ENCODE measurements around the gene ASAP2. TPM values are rescaled to one million over a fixed set of nuclear protein-coding genes. Genes with fewer than 3 reads are reported as not detected.

Gene ASAP2
- total RNA-seq, 1 experiment from 2014 or later = 12.6 TPM

DNA sequence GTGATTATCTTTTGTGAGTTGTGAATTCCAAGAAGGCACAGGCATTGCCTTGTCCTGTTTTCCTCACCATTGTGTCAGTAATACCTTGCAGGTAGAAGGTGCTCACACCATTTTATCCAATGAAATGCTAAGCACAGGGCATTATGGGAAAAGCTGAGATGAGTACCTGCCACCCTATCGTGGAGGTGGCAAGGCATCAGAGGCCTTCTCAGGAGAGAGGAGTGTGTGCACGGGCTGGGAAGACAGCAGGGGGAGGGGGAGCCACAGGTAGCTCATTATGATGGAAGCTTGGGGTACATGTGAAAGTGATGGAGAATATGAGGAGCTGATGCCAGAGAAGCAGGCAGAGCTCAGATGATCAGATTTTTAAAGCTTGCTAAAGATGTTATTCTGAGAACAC is 69.5 kb downstream of the ASAP2 start:
- no CpG with 5 or more reads among the region's 2 CpGs for WGBS (ENCODE audit: extremely low coverage, insufficient read length, low lambda C conversion rate)
- no peak overlapping the region for H2BK20ac ChIP-seq (ENCODE audit: low read depth, low read length, poor library complexity, severe bottlenecking)
- H3K4me1 ChIP-seq (ENCODE audit: insufficient read depth, low read length) = peaks cover 7% of the 10 kb centered on the region; the same call in 1 of the 2 replicates
- H4K20me1 ChIP-seq (ENCODE audit: control insufficient read depth, insufficient read depth, insufficient read length) = no peaks in the 10 kb centered on the region
- H3K79me1 ChIP-seq (ENCODE audit: insufficient read depth, low read depth, low read length, poor library complexity, severe bottlenecking) = no peaks in the 10 kb centered on the region
- Mint-ChIP-seq H3K4me1 (peaks cover 28 to 33% of the 10 kb centered on the region in 2 experiments), H3K27me3 (ENCODE audit: low read depth) (no peaks in the 10 kb centered on the region; the same call in none of the 2 replicates), H3K27ac (peak overlapping the region in 1 of 3 experiments; percentile 25; a peak in 3 of 7 replicates), H3K4me3 (no peak overlapping the region), H3K36me3 (ENCODE audit: insufficient read depth in 1 of 3, low read depth in 3 of 3) (peaks cover 0 to 15% (median 4%) of the 10 kb centered on the region in 3 experiments; a peak in 6 of 7 replicates), H3K9me3 (peaks cover 7 to 8% of the 10 kb centered on the region in 2 experiments; a peak in 4 of 5 replicates)
- no peak for DNase-seq
- H3K9ac ChIP-seq (ENCODE audit: extremely low read depth, insufficient read length, low read length) = no peak overlapping the region
- no peak overlapping the region for H3K56ac ChIP-seq (ENCODE audit: insufficient read length, low read depth, low read length)
- TF ChIP-seq, protein P1, sequence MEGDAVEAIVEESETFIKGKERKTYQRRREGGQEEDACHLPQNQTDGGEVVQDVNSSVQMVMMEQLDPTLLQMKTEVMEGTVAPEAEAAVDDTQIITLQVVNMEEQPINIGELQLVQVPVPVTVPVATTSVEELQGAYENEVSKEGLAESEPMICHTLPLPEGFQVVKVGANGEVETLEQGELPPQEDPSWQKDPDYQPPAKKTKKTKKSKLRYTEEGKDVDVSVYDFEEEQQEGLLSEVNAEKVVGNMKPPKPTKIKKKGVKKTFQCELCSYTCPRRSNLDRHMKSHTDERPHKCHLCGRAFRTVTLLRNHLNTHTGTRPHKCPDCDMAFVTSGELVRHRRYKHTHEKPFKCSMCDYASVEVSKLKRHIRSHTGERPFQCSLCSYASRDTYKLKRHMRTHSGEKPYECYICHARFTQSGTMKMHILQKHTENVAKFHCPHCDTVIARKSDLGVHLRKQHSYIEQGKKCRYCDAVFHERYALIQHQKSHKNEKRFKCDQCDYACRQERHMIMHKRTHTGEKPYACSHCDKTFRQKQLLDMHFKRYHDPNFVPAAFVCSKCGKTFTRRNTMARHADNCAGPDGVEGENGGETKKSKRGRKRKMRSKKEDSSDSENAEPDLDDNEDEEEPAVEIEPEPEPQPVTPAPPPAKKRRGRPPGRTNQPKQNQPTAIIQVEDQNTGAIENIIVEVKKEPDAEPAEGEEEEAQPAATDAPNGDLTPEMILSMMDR (conservative IDR thresholded peaks at IDR 0.05) = no peak
- H3K4ac ChIP-seq (ENCODE audit: low read depth, low read length) = no peak overlapping the region
- no peak overlapping the region for H3T11ph ChIP-seq (ENCODE audit: low read length)
- no peak overlapping the region for H2BK5ac ChIP-seq (ENCODE audit: insufficient read length, low read length)
- peaks cover 2% of the 10 kb centered on the region; the same call in 1 of the 2 replicates for H3K79me2 ChIP-seq (ENCODE audit: insufficient read depth, low read length)
- no peak overlapping the region for H3K27ac ChIP-seq (ENCODE audit: insufficient read length, low read depth, low read length)
- H2AK5ac ChIP-seq (ENCODE audit: insufficient read length, low read length) = no peak overlapping the region
- no peak overlapping the region for H3K4me2 ChIP-seq (ENCODE audit: insufficient read depth, insufficient read length, low read length)
- H2AFZ ChIP-seq (ENCODE audit: low read length) = no peak overlapping the region
- H3K9me3 ChIP-seq (ENCODE audit: control insufficient read depth, low read depth, low read length) = no peaks in the 10 kb centered on the region
- H4K8ac ChIP-seq (replicated peaks; ENCODE audit: insufficient read length, low read depth, low read length) = no peak overlapping the region
- H3K14ac ChIP-seq (ENCODE audit: insufficient read depth, low read length) = no peak overlapping the region
- no peaks in the 10 kb centered on the region for H3K23me2 ChIP-seq (ENCODE audit: insufficient read length, low read depth, low read length, poor library complexity, severe bottlenecking)
- H4K91ac ChIP-seq (ENCODE audit: insufficient read length, low read depth, low read length) = no peak overlapping the region
- H2BK120ac ChIP-seq (ENCODE audit: low read depth, low read length, poor library complexity, severe bottlenecking) = no peak overlapping the region
- no peak overlapping the region for H2BK15ac ChIP-seq (ENCODE audit: low read depth, low read length)
- H3K23ac ChIP-seq (ENCODE audit: insufficient read length, low read depth, low read length) = no peak overlapping the region
- H2BK12ac ChIP-seq (ENCODE audit: insufficient read length, low read depth, low read length) = no peak overlapping the region
- H4K5ac ChIP-seq (ENCODE audit: insufficient read length, low read depth, low read length) = no peak overlapping the region
- H3K27me3 ChIP-seq (ENCODE audit: insufficient read depth, low read length) = no peaks in the 10 kb centered on the region
- no peak overlapping the region for H3K18ac ChIP-seq (ENCODE audit: insufficient read length, low read depth, low read length)

Measured in H9 (cell line).